Parathyroid adenoma (tissue), 2 donors: Measurements from ENCODE around the gene DCXR.

Experiments used
- H2AFZ ChIP-seq: fragments of 300-600 bp; sonication (generic); one replicate; pipeline ENCODE4 v1.7.0; 2017; ENCODE audit warnings: antibody characterized with exemption, mild to moderate bottlenecking
- H3K27ac ChIP-seq: fragments of 300-600 bp; sonication (generic); one replicate; pipeline ENCODE4 v1.7.0; 2017
- H3K27me3 ChIP-seq: fragments of 300-600 bp; sonication (generic); one replicate; pipeline ENCODE4 v1.7.0; 2017; ENCODE audit warnings: low read length; ENCODE audit not compliant: control insufficient read depth, insufficient read depth
- H3K36me3 ChIP-seq: fragments of 300-600 bp; sonication (generic); one replicate; pipeline ENCODE4 v1.7.0; 2017; ENCODE audit warnings: low read length; ENCODE audit not compliant: control insufficient read depth, insufficient read depth
- H3K4me1 ChIP-seq: fragments of 300-600 bp; sonication (generic); one replicate; pipeline ENCODE4 v1.7.0; 2017; ENCODE audit warnings: control low read depth
- H3K4me2 ChIP-seq: fragments of 300-600 bp; sonication (generic); one replicate; pipeline ENCODE4 v1.7.0; 2017; ENCODE audit warnings: low read length
- H3K4me3 ChIP-seq: fragments of 300-600 bp; sonication (generic); one replicate; pipeline ENCODE4 v1.7.0; 2017; ENCODE audit warnings: low read depth, low read length
- H3K79me2 ChIP-seq: fragments of 300-600 bp; sonication (generic); one replicate; pipeline ENCODE4 v1.7.0; 2017; ENCODE audit warnings: control low read depth
- H3K9ac ChIP-seq: fragments of 300-600 bp; sonication (generic); one replicate; pipeline ENCODE4 v1.7.0; 2017; ENCODE audit warnings: mild to moderate bottlenecking
- H3K9me3 ChIP-seq: fragments of 300-600 bp; sonication (generic); one replicate; pipeline ENCODE4 v1.7.0; 2017; ENCODE audit warnings: low read length; ENCODE audit not compliant: control insufficient read depth
- TF ChIP-seq, protein P1 (sequence below): fragments of 300-600 bp; sonication (generic); IDR thresholded peaks from one replicate; pipeline ENCODE4 v1.7.0; 2017; ENCODE audit warnings: antibody characterized with exemption, mild to moderate bottlenecking
- donor health status: primary hyperparathyroidism.

The DCXR gene

DNA sequence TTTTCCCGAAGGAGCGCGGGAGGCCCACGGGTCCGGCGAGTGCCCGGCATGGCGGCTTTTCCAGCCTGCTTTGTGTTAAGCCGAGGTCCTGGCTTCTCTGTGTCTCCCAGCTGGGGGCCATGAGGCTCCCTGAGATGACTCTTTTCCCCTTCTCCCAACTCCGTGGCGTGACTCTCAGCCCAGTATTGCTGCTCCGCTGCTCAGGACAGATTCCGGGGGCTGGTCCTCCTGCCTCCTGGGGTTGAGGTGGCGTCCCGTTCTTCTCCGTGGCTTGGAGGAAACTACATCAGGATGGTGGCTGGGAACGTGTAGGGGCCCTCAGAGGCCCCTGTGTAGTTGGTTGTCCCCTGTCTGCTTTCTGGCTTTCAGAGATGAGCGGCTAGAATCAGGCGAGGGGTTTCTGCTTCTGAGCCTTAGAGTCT, 15.2 kb upstream of the DCXR start:
- Histone ChIP-seq H3K79me2 (no peaks in the 10 kb centered on the region), H3K4me1 (no peaks in the 10 kb centered on the region), H2AFZ (no peak overlapping the region), H3K9ac (no peak overlapping the region), H3K4me2 (peak overlapping the region; percentile 95), H3K27ac (no peak overlapping the region), H3K27me3 (no peaks in the 10 kb centered on the region), H3K9me3 (no peaks in the 10 kb centered on the region), H3K4me3 (peak overlapping the region; percentile 67), H3K36me3 (no peaks in the 10 kb centered on the region)
- TF ChIP-seq, protein P1, sequence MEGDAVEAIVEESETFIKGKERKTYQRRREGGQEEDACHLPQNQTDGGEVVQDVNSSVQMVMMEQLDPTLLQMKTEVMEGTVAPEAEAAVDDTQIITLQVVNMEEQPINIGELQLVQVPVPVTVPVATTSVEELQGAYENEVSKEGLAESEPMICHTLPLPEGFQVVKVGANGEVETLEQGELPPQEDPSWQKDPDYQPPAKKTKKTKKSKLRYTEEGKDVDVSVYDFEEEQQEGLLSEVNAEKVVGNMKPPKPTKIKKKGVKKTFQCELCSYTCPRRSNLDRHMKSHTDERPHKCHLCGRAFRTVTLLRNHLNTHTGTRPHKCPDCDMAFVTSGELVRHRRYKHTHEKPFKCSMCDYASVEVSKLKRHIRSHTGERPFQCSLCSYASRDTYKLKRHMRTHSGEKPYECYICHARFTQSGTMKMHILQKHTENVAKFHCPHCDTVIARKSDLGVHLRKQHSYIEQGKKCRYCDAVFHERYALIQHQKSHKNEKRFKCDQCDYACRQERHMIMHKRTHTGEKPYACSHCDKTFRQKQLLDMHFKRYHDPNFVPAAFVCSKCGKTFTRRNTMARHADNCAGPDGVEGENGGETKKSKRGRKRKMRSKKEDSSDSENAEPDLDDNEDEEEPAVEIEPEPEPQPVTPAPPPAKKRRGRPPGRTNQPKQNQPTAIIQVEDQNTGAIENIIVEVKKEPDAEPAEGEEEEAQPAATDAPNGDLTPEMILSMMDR, result no peak

DNA sequence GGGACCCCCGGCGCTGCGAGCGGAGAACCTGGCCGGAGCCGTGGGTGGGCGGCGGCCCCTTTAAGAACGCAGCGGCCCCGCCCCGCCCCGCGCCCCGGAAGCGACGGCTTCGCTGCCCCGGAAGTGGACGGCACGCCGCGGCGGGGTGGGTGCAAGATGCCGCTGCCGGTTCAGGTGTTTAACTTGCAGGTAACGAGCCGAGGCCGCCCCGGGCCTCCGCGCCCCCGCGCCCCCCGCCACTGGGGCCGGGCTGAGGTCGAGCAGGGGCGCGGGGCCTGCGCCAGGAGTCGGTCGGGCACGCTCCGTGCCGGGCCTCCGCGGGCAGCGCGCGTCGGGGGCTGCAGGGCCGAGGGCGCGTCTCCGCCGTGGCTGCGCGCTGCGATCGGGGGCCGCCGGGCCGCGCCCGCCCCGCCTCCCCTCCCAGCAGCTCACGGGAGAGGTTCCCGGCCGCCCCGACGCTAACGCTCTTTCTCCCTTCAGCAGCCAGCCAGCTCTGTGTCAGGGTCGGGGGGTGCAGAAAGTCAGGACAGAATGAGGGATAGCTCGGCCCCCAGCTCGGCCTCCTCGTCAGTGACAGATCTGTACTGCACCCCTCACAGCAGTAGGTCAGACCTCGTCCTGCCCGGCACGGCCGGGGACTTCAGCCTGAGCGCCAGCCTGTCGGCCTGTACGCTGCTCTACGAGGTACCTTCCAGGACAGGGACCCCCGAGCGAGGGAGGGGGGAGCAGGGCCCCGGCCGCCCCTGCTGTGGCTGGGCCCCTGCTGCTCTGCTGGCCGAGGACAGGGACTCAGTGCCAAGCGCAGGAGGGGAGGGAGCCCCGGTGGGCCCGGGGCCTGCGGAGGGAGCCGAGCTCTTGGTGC, 14.5 kb upstream of the DCXR start, which contains the start of the genes GPS1 and RFNG:
GPS1 (plus strand) TSS at position 123 of the 862 bp plus-strand sequence; CDS start at position 157, 34 bp downstream.
RFNG (minus strand) TSS at position 36 of the 862 bp plus-strand sequence. CDS start 45 bp downstream, outside the sequence.
- Histone ChIP-seq H3K36me3 (no peaks in the 10 kb centered on the region), H2AFZ (peak within 1 kb of the TSS; percentile 73), H3K4me1 (no peaks in the 10 kb centered on the region), H3K4me3 (peak within 1 kb of the TSS; percentile 70), H3K9me3 (no peaks in the 10 kb centered on the region), H3K79me2 (no peaks in the 10 kb centered on the region), H3K9ac (peak within 1 kb of the TSS; percentile 46), H3K27me3 (no peaks in the 10 kb centered on the region), H3K27ac (no peak within 1 kb of the TSS), H3K4me2 (peak within 1 kb of the TSS; percentile 95)
- TF ChIP-seq, protein P1, result no peak

DNA sequence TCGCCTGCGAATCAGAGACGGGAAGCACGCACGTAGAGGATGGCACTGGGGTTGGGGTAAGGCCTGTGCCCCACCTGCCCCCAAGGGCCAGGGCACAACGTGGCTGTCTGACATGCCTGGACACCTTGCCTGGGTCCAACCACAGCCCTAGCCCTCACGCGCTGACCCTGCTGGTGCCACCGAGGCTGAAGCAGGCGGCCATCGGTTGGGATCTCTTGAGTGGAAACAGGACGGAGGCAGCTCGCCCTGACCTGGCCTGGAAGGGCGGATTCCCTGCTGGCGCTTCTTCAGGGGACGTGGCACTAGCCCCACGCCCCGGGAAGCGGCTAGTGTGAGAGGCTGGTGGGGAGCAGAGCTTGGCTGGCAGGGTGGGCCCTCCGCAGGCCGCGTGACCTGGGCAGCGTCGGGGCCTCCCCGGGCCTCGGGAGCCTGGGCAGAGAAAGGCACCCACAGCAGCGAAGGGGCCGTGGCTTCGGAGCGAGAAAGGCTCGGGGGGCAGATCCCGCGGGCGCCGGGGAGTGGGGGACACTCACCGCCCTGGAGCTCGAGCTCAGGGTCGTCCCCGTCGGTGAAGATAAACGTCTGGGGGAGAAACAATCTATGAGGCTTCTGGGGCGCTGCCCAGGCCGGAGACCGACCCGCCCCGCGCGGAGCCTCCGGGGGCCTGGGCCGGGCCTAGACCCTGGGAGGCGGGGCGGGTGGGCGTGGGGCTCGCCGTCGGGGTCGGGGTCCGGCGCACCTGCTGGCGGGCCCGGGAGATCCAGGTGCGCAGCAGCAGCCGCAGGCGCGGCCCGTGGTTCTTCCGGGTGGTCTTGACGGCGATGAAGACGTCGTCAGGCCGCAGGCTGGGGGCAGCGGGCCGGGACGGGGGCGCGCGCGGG, 13.5 kb upstream of the DCXR start:
- H3K4me3 ChIP-seq, result peak overlapping the region; percentile 70
- no peak overlapping the region for H3K27ac ChIP-seq
- TF ChIP-seq, protein P1, result no peak
- peak overlapping the region; percentile 95 for H3K4me2 ChIP-seq
- no peaks in the 10 kb centered on the region for H3K9me3 ChIP-seq
- no peaks in the 10 kb centered on the region for H3K27me3 ChIP-seq
- no peaks in the 10 kb centered on the region for H3K79me2 ChIP-seq
- no peaks in the 10 kb centered on the region for H3K36me3 ChIP-seq
- no peaks in the 10 kb centered on the region for H3K4me1 ChIP-seq
- peak overlapping the region; percentile 46 for H3K9ac ChIP-seq
- H2AFZ ChIP-seq, result peak overlapping the region; percentile 73

DNA sequence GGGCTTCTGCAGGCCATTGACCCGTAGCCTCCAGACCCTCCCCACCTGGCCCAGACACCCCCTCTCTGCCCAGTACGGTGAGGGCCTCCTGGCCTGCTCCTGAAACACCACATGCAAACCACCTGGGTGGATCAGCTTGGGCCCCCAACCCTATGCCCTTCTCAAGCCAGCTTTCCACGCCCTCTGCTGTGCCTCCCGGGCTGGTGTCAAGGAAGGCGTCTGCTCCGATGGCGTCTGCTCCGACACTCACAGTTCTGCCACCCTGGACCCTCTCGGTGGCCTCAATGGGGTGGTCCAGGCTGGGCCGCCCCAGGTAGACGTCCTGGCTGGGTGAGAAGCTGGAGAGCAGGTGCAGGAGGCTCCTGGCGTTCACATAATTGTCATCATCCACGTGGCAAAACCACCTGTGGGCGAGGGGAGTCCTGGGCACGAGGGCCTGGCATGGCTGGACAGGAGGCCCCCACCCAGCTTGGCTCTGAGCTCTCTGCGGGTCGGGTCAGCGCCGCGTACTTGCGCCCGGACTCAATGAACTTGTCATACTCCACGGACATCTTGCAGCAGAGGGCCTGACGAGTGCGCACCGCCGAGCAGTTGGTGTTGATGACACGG, 12.8 kb upstream of the DCXR start:
- H2AFZ ChIP-seq, result no peak overlapping the region
- H3K27ac ChIP-seq, result no peak overlapping the region
- TF ChIP-seq, protein P1, result no peak
- no peaks in the 10 kb centered on the region for H3K79me2 ChIP-seq
- peak overlapping the region; percentile 70 for H3K4me3 ChIP-seq
- H3K9me3 ChIP-seq, result no peaks in the 10 kb centered on the region
- H3K4me2 ChIP-seq, result peak overlapping the region; percentile 95
- no peaks in the 10 kb centered on the region for H3K36me3 ChIP-seq
- H3K4me1 ChIP-seq, result no peaks in the 10 kb centered on the region
- no peaks in the 10 kb centered on the region for H3K27me3 ChIP-seq
- H3K9ac ChIP-seq, result no peak overlapping the region
